Neural cell (in vitro differentiated cells): ENCODE measurements around the gene TFB2M.

Experiments used
- CTCF ChIP-seq: fragments of 450-650 bp; IDR thresholded peaks from 2 replicates; pipeline ENCODE4 v1.5.1; 2014; ENCODE audit warnings: antibody characterized with exemption, mild to moderate bottlenecking, moderate library complexity; ENCODE audit not compliant: poor library complexity, severe bottlenecking
- MXI1 ChIP-seq: fragments of 450-650 bp; conservative IDR thresholded peaks from 2 replicates; pipeline ENCODE4 v1.6.1; 2014; ENCODE audit warnings: antibody characterized with exemption, mild to moderate bottlenecking; ENCODE audit not compliant: poor library complexity, severe bottlenecking
- POLR2AphosphoS5 ChIP-seq: IDR thresholded peaks from 2 replicates; pipeline ENCODE4 v1.6.1; 2012
- SMC3 ChIP-seq: fragments of 450-650 bp; conservative IDR thresholded peaks from 2 replicates; pipeline ENCODE4 v1.6.1; 2014; ENCODE audit warnings: antibody characterized with exemption, mild to moderate bottlenecking, moderate library complexity; ENCODE audit not compliant: poor library complexity

- TF ChIP-seq CTCF (no peak), SMC3 (no peak), MXI1 (no peak), POLR2AphosphoS5 (no peak)
These were observed 33.3 kb upstream of the TFB2M start for GRCh38 chr1:246599315-246599714.
